WI38 (cell line): ENCODE data around the gene CUL9.
A peak's percentile ranks its signal among the peaks of the same experiment; 100 is the strongest.
"Not testable (repeated sequence)": the region's sequence is repeated elsewhere in the genome, so short reads cannot be mapped to it uniquely, and the experiment has no call there.

ENCODE experiments used
- H3K4me3 ChIP-seq: 2 replicates; pipeline ENCODE4 v1.5.1; 2011; ENCODE audit warnings: low read depth, mild to moderate bottlenecking, control low read depth, low read length
- TF ChIP-seq, protein P1 (sequence below): IDR thresholded peaks from 2 replicates; pipeline ENCODE4 v1.5.1; 2012; ENCODE audit warnings: low read depth, mild to moderate bottlenecking, control low read depth, low read length

Gene CUL9

DNA sequence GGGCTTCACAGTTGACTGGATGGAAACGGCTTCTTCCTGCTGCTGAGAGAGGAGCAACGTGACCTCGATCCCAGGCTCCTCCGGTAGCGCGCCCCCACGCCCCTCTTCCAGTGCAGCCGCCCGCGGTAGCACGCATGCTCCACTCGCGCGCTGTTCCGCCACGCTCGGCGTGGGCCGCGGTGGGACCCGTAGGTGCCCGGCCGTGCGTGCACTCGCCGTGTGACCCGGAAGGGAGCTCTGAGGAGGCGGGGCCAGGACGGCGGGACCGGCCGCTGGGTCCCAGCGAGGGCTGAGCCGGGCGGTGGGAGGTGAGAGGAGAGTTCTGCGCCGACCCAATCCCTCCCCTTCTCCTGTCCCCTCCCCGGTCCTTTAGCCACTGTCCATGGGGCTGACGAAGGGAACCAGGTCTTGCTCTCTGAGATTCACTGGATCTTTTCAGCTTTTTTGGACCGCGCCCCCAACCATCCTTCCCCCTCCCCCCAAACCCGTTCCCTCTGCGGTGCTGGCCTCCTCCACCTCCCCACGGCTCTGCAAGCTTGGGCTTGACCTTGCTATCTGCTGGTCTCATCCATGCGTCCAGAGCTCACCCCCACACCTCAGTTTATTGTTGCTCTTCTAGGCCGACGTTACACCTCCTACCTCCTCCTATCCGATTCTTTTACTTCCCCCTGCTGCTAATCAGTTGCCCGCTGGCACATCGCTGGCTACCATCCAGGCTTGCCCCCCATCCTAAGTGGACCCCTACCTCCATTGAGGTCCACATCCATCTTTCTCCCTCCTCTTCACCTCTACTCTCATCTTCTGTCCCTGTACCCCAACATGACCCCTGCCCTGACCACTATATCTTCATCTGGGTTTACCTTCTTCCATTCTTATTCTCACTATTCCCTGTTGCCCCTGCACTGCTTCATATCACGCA, at the start of gene CUL9:
TSS of gene CUL9 (plus strand) at position 255 of the 919 bp plus-strand sequence. CDS start 2,115 bp downstream, outside the sequence.
- TF ChIP-seq, protein P1, sequence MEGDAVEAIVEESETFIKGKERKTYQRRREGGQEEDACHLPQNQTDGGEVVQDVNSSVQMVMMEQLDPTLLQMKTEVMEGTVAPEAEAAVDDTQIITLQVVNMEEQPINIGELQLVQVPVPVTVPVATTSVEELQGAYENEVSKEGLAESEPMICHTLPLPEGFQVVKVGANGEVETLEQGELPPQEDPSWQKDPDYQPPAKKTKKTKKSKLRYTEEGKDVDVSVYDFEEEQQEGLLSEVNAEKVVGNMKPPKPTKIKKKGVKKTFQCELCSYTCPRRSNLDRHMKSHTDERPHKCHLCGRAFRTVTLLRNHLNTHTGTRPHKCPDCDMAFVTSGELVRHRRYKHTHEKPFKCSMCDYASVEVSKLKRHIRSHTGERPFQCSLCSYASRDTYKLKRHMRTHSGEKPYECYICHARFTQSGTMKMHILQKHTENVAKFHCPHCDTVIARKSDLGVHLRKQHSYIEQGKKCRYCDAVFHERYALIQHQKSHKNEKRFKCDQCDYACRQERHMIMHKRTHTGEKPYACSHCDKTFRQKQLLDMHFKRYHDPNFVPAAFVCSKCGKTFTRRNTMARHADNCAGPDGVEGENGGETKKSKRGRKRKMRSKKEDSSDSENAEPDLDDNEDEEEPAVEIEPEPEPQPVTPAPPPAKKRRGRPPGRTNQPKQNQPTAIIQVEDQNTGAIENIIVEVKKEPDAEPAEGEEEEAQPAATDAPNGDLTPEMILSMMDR: no peak
- H3K4me3 ChIP-seq: peak within 1 kb of the TSS; percentile 81

DNA sequence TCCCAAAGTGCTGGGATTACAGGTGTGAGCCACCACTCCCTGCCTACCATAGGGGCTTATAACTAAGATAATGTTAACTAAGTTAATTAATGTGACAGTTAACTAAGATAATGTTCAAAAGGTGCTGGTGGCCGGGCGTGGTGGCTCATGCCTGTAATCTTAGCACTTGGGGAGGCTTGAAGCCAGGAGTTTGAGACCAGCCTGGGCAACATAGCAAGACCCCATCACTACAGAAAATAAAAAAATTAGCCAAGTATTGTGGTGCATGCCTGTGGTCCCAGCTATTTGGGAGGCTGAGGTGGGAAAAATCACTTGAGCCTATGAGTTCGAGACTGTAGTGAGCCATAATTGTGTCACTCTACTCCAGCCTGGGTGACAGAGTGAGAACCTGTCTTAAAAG, 43.7 kb upstream of the CUL9 start:
- TF ChIP-seq, protein P1: no peak
- H3K4me3 ChIP-seq: no peak overlapping the region

DNA sequence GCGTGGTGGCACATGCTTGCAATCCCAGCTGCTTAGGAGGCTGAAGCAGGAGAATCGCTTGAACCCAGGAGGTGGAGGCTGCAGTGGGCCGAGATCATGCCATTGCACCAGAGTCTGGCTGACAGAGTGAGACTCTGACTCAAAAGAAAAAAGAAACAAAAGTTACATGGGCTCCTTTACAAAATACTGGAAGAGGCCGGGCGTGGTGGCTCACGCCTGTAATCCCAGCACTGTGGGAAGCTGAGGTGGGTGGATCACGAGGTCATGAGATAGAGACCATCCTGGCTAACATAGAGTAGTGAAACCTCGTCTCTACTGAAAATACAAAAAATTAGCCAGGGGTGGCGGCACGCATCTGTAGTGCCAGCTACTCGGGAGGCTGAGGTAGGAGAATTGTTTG, 42.0 kb upstream of the CUL9 start:
- not testable (repeated sequence) for H3K4me3 ChIP-seq

DNA sequence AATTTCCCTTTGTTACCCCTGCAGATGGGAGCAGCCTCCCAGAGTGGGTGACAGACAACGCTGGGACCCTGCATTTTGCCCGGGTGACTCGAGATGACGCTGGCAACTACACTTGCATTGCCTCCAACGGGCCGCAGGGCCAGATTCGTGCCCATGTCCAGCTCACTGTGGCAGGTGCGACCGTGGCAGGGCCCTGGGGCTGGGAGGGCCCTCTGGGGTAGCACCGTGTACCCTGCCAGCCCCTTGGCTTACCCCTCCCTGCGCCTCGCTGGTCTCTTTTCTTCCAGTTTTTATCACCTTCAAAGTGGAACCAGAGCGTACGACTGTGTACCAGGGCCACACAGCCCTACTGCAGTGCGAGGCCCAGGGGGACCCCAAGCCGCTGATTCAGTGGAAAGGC, 40.4 kb upstream of the CUL9 start:
- no peak overlapping the region for H3K4me3 ChIP-seq

DNA sequence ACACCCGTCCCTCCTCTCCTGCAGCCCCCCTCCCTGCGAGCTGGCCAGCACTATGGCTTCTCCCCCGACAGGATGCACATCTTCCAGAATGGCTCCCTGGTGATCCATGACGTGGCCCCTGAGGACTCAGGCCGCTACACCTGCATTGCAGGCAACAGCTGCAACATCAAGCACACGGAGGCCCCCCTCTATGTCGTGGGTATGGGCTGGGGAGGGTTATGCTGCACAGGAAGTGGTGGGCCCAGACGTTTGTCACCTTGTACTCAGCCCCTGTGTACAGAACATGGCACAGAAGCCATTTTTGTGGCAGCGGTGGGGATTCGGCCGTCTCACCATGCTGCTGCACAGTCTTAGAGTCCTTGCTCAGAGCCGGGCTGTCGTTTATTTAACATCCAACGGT, 39.9 kb upstream of the CUL9 start:
- TF ChIP-seq, protein P1: no peak
- no peak overlapping the region for H3K4me3 ChIP-seq

More for the DNA sequence above, 40.4 kb upstream of the CUL9 start:
- TF ChIP-seq, protein P1: no peak

DNA sequence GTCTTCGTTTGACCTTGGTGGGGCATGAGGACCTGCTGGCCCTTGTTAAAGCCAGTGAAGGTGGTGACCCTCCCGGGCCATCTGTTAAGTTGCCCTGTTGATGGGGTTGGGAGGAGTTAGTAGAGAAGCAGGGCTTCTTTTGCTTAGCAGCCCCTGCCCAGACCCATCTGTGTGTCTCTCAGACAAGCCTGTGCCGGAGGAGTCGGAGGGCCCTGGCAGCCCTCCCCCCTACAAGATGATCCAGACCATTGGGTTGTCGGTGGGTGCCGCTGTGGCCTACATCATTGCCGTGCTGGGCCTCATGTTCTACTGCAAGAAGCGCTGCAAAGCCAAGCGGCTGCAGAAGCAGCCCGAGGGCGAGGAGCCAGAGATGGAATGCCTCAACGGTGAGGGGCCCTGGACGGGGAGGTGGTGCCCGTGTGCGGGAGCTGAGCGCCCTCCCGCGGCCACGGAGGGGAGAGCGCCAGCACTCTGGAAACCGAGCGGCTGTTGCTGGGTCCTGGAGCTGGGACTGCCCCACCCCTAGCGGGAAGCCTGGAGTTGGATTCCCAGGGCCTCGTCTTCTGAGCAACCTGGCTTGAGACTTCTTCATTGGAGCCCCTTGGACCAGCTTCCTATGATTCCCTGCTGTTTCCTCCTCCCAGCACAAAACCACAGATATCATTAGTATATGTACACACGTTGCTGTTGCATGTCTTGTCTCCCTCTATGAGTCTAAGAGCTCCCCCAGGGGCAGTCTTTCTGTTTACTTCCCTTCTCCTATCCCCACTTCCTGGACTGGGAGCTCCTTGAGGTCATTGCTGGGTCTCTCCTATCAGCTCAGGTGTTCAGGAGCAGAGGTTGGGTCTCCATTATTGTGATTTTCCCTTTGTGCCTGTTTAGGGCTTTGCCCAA, 38.5 kb upstream of the CUL9 start:
- no peak overlapping the region for H3K4me3 ChIP-seq
- TF ChIP-seq, protein P1: peak; percentile 90

DNA sequence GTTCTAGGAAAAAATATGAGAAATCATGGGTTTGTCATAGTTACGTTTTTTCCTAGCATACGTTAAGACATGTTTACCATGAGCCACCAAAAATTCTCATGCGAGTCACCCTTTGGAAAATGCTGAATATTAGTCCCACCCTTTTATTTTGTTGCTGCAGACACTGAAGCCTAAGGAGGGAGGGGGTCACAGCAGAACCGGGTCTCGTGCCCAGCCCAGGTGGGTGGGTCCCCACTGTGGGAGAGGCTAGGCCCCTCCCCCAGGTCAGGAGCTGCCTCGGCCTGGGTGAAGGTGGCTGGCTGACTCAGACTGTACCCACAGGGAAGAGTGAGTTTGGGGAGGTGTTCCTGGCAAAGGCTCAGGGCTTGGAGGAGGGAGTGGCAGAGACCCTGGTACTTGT, 37.1 kb upstream of the CUL9 start:
- no peak overlapping the region for H3K4me3 ChIP-seq
- TF ChIP-seq, protein P1: no peak
